Activated naive CD8-positive, alpha-beta T cell treated with anti-CD3 and anti-CD28 coated beads, Interleukin-2, amount 50 U/mL, for 24 hours (primary cell): ENCODE results near the gene CYB5R3.
"Not testable (repeated sequence)": the region's sequence is repeated elsewhere in the genome, so short reads cannot be mapped to it uniquely, and the experiment has no call there.

Experiments used
- ATAC-seq: fragments of 150-1000 bp; cut with Tn5 transposase; one replicate; pipeline ENCODE4 v1.10.0; 2021
- DNase-seq: peaks from one replicate; pipeline ENCODE4 v3.0.0; 2021
- H3K27ac Mint-ChIP-seq: one replicate; pipeline ENCODE4 v1.8.0; 2021; ENCODE audit warnings: mild to moderate bottlenecking, mixed read lengths
- H3K27me3 Mint-ChIP-seq: one replicate; pipeline ENCODE4 v1.8.0; 2021; ENCODE audit warnings: mixed read lengths
- H3K36me3 Mint-ChIP-seq: one replicate; pipeline ENCODE4 v1.8.0; 2021; ENCODE audit warnings: low read depth, mixed read lengths
- H3K4me1 Mint-ChIP-seq: one replicate; pipeline ENCODE4 v1.8.0; 2021; ENCODE audit warnings: mixed read lengths
- H3K4me3 Mint-ChIP-seq: one replicate; pipeline ENCODE4 v1.8.0; 2021; ENCODE audit warnings: mild to moderate bottlenecking, moderate library complexity, mixed read lengths
- H3K9me3 Mint-ChIP-seq: one replicate; pipeline ENCODE4 v1.8.0; 2021; ENCODE audit warnings: mixed read lengths

Gene CYB5R3

GRCh38 chr22:42574046-42574445 lies 75.1 kb downstream of the CYB5R3 start:
- not testable (repeated sequence) for H3K27me3 Mint-ChIP-seq, ATAC-seq, H3K27ac Mint-ChIP-seq, H3K9me3 Mint-ChIP-seq, DNase-seq, H3K4me3 Mint-ChIP-seq, H3K4me1 Mint-ChIP-seq
- H3K36me3 Mint-ChIP-seq = peaks cover 21% of the 10 kb centered on the region

- not testable (repeated sequence) for H3K9me3 Mint-ChIP-seq, ATAC-seq, DNase-seq, H3K27me3 Mint-ChIP-seq, H3K4me1 Mint-ChIP-seq, H3K4me3 Mint-ChIP-seq
- Mint-ChIP-seq H3K27ac (peak overlapping the region; percentile 35), H3K36me3 (peaks cover 13% of the 10 kb centered on the region)
These were observed 78.1 kb downstream of the CYB5R3 start for GRCh38 chr22:42571068-42571467.

- peaks cover 13% of the 10 kb centered on the region for H3K36me3 Mint-ChIP-seq
- H3K27ac Mint-ChIP-seq, H3K4me1 Mint-ChIP-seq, H3K4me3 Mint-ChIP-seq, H3K9me3 Mint-ChIP-seq, H3K27me3 Mint-ChIP-seq, DNase-seq, ATAC-seq: not testable (repeated sequence)
These were observed 78.6 kb downstream of the CYB5R3 start for GRCh38 chr22:42570580-42570979.

GRCh38 chr22:42567950-42568349 lies 81.2 kb downstream of the CYB5R3 start:
- not testable (repeated sequence) for H3K36me3 Mint-ChIP-seq, DNase-seq, ATAC-seq, H3K4me3 Mint-ChIP-seq, H3K4me1 Mint-ChIP-seq, H3K9me3 Mint-ChIP-seq, H3K27ac Mint-ChIP-seq, H3K27me3 Mint-ChIP-seq
